Prostate gland (tissue), 2 donors: ENCODE data around the gene PNPLA7.

ENCODE experiments used
- CTCF ChIP-seq, 4 experiments: fragments of 200-600 bp in 2 of 4; fragments of 450-650 bp in 2 of 4; sonication (generic) in 2 of 4; IDR thresholded peaks; 1 replicate in 3 of 4; 2 replicates in 1 of 4; pipeline ENCODE4 v1.5.1; 2016 to 2019; ENCODE audit warnings: antibody characterized with exemption in 4 of 4, mild to moderate bottlenecking in 2 of 4, moderate library complexity in 2 of 4
- POLR2AphosphoS5 ChIP-seq: sonication (generic); formaldehyde crosslinking; IDR thresholded peaks from one replicate; pipeline ENCODE4 v1.6.1; 2017; ENCODE audit warnings: antibody characterized with exemption

- no peak for TF ChIP-seq POLR2AphosphoS5
- no peak for TF ChIP-seq CTCF (IDR thresholded peaks at IDR 0.05)
Measured at GRCh38 chr9:137456864-137457405, 93.3 kb downstream of the PNPLA7 start.
